Activated T-helper 9 cell treated with anti-CD3 and anti-CD28 coated beads, Interleukin-2, amount 50 U/mL, for 16 hours (primary cell): ENCODE results near the gene CCDC112.
"Not testable (repeated sequence)": the region's sequence is repeated elsewhere in the genome, so short reads cannot be mapped to it uniquely, and the experiment has no call there.

Experiments used
- DNase-seq: peaks from one replicate; pipeline ENCODE4 v3.0.0-alpha.2; 2020; ENCODE audit warnings: low read depth

The CCDC112 gene, protein sequence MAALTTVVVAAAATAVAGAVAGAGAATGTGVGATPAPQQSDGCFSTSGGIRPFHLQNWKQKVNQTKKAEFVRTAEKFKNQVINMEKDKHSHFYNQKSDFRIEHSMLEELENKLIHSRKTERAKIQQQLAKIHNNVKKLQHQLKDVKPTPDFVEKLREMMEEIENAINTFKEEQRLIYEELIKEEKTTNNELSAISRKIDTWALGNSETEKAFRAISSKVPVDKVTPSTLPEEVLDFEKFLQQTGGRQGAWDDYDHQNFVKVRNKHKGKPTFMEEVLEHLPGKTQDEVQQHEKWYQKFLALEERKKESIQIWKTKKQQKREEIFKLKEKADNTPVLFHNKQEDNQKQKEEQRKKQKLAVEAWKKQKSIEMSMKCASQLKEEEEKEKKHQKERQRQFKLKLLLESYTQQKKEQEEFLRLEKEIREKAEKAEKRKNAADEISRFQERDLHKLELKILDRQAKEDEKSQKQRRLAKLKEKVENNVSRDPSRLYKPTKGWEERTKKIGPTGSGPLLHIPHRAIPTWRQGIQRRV

DNA sequence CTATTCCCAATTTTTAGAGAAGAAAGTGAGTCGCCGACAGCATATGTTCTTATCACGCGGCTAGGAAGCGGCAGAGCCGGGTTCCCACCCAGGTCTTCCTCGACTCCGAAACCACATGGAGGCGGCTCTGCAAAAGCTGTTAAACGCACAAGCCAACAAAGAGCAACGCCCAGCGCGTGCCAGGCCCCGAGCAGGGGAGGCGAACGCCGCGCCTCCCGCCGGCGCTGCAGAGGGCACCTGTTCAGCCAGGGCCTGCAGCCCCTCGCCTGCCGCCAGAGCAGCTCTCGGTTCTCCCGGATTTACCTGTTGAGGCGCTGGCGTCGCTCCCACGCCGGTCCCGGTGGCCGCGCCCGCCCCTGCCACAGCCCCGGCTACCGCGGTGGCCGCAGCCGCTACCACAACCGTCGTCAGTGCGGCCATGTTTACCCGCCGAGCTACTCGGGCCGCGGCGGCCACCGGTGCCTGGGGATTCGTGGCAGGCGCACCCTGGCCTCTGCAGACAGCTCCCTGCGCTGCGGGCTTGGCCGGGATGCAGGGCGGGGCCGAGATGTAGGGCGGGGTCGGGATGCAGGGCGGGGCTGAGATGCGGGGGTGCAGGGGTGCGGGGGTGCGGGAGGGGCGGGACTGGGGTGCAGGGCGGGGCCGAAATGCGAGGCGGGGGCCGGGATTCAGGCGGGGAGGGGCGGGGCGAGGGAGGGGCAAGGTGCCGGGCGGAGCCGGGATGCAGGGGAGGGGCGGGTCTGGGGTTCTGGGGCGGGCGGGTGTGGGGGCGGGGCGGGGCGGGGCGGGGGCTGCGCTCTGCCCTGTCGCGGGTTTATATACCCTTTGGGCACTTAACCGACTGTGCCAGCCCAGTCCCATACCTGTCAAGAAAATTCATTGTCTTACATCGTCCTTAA lies at the start of gene CCDC112:
Gene CCDC112, minus strand, starts transcription at position 531 of the 899 bp plus-strand sequence. Its CDS starts 111 bp downstream, at position 420.
- peak; percentile 70 for DNase-seq

DNA sequence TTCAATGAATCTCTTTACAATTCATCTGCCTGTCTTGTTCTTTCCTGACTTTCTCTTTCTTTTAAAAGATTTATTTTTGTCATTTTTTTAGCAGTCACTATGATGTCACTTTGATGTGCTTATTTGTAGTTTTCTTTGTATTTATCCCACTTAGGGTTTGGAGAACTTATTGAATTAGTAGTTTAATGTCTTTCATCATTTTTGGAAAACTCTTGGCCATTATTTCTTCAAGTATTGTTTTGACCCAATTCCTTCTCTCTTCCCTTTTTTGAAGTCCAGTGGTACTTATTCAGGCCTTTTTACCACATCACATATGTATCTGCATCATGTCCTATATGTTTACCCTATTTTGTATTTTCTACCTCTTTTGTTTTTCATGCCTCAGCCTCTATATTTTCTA lies 48.9 kb upstream of the CCDC112 start:
- DNase-seq: no peak

DNA sequence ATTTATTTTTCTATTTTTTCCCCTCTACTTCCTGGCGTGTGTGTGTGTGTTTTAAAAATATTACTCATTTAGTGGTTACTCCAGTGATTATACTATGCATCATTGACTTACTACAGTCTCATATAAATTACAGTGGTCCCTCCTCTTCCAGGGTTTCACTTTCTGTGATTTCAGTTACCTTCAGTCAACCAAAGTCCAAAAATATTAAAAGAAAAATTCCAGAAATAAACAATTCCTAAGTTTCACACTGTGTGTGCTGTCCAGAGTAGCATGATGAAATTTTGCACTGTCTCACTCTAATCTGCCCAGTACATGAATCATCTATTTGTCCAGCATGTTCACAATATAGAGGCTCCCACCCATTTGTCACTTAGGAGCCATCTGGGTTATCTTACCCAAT lies 47.4 kb upstream of the CCDC112 start:
- DNase-seq: no peak

DNA sequence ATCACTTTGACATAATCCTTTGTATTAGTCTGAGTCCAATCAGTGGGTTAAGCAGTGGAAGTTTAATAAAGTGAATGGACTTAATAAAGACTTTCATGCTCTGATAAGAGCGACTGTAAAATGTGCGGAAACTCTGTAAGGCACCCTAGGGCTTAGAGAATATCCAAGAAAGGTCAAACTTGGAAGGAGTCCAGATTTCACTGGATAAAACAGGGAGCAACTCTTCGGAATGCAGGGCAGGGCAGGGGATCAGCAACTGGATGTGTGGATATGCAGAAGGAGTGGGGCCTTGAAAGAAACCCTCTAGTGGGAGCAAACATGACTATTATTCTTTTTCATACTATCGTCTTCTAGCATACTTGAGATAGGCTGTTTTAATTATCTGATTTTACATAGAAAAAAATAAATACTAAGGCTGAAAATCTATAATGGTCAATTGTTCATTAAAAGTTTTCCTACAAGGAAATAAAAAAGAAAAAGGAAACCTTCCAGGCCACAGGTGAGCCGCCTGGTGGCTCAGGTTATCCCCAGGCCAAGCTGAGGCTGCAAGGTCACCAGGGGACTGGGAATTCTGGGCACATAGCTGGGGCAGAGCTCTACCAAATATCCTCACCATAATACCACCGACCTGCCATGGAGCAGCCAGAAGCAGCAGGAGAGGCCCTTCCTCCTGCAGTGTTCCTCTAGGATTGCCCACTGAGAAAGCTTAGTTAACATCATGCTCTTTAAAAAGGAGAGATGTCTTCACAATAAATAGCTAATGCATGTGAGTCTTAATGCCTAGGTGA lies 46.3 kb upstream of the CCDC112 start:
- no peak for DNase-seq

DNA sequence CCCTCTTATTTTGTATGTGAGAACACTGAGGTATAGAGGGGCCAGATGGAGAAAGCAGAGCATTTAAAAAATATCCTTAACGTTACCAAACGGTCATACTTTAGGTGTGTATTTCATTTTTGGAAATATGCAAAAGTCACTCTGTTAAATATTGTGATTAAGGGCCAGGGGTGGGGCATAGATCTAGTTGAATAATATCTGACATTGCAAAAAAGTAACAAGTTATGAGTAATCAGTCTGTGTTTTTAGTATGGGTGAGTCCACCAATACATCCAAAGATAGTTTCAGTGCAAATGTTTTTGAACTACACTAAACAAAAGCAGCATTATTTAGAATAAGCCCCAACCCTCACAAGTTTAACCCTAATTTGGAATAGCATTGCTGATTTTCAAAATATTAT lies 45.3 kb upstream of the CCDC112 start:
- no peak for DNase-seq

DNA sequence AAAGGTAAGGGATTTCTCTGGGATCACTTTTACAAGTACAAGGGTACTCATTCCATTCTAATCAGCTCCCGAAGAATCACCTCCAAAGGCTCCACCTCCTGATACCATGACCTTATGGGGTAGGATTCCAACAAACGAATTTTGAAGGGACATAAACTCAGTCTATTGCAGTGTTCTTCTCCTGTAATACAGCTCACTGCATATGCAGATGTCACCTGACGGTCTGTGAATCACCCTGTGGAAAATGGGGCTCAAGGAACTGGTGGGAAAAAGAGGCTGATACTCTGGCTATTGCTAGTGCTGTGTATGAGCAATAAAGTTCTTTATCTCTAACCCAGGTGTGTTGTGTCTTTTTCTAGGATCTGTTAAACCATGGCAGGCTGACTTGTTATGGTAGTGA lies 42.4 kb upstream of the CCDC112 start:
- DNase-seq: no peak

DNA sequence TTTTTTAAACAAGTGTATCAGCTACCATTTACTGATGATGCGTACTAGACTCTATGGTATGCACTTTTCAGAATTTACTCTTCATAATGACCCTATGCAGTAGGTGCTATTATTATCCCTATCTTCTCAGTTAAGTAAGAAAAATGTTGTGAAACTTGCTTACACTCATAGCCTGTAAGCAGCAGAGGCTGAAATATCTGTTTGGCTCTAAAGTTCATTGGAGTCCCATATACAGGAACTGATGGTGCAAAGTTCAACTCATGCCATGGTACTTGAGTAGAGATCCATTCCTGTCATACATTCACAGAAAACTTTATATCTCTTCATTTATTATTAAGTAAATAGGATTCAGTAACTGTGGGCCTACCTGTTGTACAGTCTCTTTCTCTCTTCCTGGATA lies 41.4 kb upstream of the CCDC112 start:
- no peak for DNase-seq

DNA sequence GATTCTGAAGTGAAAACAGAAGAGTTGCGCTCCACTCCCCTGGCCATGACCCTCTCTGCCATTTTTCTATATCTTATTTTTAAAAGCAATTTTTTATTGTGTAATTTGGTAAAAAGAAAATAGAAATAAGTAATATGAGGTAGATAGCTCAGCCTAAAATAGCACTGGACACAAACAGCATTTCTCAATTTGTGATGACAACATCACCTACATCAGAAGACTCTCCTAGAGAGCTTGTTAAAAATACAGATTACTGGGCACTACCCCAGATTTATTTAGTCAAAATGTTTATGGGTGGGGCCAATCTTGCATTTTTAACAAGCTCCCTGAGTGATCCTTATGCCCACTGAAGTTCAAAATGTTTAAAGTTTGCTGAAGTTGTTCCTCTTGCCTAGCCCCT lies 40.5 kb upstream of the CCDC112 start:
- DNase-seq: no peak

DNA sequence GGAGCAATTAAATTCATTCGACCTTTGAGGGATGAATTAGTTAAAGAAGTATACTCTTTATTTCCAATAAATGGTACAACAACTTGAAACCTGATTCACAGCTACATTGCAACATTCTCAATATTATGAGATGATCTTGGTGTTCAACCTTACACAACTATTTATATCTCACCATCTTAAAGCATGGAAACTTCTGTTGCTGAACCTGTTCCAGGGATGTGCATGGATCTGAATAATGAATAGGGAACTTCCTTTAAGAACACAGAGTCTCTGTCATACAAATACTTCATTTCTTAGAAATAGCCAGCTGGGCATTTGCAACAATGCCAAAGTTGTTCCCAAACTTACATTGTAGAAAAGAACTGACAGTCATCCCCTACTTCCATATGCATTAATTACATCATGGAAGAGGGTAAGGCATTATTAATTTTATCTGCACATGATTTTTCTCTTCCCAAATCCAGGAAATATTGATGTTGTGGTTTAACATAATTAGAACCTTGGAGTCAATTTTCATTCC lies 39.8 kb upstream of the CCDC112 start:
- no peak for DNase-seq

DNA sequence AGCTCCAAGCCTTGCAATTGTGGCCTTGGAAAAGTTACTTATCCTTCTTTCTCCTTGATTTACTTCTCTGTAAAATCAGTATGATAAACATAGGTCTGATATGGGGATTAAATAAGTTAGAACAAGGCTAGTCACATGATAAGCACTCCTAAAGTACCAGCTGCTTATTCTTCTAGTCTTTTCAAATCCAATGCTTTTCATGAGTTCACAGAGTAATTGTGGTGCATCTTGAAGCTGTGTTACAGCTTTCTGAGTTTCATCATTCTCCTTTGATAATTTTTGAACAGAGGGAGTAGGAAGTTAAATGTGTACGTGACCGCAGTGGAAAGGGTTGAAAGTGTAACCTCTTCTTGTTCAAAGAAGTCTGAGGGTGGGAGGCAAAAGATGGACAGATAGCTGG lies 38.8 kb upstream of the CCDC112 start:
- DNase-seq: no peak

DNA sequence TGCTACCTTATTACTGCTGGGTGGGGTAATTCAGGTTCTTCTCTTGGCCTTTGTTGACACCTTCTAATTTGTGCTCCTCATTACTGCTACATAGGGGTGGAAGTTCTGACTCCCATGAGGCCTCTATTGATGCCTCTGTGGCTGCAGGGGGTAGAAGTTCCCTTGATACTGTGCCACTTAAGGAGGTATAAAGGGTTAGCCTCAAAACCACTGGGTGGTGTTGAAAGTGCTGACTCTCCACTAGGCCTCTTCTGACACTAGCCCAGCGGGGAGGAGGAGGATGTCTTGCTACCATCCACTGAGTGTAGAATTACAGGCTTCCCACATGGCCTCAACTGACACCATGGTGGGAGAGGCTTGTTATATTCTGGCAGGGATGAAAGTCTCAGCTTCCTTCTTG lies 36.7 kb upstream of the CCDC112 start:
- DNase-seq: no peak

DNA sequence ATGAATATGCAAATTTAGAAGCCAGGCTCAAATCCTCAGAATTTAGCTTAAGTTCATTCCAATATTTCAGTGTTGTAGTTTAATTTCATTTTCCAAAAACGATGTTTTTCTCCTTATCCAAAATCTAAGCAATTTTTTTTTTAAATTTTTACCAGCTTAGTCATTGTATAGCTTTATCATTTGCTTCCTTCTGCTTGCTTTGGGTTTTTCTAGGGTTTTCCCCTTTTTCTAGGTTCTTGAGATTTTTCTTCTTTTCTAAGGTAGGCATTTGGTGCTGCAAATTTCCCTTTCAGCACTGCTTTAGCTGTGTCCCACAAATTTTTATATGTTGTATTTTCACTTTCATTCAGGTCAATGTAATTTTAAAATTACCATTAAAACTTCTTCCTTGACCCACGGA lies 34.4 kb upstream of the CCDC112 start:
- DNase-seq: no peak

DNA sequence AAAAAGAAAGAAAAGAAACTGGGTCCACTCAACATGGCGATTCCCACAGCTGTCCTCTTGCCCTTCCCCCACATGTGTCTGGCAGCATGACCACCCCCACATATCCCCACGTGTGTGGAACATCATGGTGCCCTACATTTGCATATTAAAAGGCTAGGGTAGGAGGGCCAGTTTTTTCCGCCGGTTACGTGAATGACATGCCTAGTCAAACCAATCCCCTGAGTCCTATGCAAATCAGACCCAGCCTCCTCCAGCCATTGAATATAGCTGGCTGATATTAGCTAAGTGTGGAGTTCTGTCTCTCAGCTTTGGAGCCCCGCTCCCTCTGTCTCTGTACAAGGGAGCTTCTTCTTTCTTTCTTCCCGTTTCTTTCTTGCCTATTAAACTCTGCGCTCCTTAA lies 33.0 kb upstream of the CCDC112 start:
- DNase-seq: no peak

DNA sequence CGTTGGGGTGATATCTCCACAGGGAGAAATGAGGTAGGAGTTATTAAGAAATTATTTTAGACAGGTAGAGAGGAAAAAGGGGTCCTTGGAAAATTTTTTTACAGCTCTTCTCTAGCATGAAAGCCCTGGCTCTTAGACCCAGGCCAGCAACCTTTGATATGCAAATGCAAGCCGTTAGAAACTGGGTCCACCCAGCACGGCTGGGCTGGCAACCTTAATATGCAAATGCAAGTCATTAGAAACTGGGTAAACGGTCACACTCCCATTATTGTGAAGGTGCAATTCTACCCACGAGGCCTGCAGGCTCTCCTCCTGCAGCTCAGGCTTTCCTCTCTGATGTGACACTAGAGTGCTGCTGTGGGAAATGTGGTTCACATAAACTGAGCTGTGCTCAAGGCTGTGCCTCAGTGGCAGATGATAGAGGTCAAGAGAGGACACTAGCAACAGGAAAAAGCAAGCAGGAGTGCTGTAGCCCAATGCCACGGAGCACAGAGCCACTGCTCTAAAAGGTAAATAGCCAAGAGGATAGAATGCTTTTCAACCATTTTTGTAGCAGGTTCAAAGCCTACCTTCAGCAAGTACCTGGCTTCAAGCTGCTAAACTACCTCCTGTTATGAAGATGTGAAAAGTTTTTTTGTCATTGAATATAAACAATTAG lies 32.3 kb upstream of the CCDC112 start:
- DNase-seq: not testable (repeated sequence)

DNA sequence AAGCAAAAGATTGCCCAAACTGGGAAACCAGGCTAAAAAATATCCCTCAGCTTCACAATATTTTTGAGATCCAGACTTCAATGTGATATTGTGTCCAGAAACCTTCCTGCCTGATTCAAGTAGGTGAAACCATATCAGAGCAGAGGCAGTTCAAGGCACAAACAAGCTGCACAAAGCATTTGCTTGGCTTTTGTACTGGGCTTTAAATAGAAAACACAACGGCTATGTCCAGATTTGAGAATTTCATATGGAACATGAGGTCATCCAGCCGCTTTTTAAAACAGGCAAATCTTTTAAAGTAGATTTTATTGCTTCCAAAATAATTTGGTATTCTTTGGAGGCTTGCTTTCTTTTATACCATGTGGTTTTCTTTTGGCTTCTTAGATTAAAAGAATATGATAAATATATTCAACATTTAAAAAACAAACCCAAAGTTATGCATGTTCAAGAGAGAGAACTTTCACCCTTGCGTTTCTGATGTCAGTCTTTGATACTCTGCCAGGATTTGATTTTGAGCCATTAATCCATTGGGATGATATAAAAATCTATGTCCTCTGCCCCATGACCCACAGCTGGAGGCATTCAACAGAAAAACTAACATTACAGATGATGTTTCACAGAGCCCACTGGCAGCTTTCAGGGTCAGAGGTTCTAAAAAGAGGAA lies 29.0 kb upstream of the CCDC112 start:
- no peak for DNase-seq

DNA sequence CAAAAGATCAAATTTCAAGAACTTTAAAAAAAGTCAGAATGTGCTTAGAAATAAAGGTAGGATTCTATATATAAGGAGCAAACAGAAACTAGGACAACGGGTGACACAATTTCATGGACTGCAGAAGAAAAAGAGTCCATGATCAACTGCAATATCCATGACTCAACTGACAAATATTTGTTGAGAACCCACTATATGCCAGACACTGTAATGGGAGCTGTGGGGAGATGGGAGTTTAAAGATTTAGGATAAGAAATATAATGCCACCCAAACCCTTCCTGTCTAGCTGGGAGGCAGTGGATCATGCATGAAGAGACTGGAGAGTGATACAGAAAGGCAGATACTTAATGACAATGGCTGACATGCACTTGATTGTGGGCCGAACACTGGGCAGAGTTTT lies 27.6 kb upstream of the CCDC112 start:
- no peak for DNase-seq

DNA sequence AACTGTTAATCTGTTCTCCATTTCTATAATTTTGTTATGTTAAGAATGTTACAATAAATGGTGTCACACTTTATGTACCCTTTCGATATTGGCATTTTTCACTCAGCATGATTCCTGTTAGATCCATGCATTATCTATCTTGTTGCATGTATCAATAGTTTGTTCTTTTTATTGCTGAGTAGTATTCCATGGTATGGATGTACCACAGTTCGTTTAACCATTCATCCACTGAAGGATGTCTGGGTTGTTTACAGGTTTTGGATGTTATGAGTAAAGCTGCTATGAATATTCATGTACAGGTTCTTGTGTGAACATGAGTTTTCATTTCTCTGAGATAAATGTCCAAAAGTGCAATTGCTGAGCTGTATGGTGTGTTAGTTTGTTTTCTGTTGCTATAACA lies 26.3 kb upstream of the CCDC112 start:
- DNase-seq: no peak

DNA sequence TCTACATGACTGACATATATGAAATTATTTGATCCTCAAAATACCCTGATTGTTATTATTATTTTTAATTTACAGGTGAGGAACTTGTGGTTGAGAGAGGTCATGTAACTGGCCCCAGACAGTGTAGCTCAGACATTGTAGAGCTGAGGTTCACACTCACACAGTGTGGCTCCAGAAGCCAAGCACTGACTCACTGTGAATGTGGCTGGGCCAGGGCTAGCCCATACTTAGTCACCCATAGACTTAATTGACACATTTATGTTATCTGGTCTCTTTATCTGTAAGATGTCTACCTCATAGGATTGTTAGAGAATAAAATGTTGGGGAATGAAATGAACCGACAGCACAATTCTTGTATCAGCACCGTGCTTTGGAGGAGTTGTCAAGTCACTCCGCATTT lies 24.9 kb upstream of the CCDC112 start:
- DNase-seq: no peak

DNA sequence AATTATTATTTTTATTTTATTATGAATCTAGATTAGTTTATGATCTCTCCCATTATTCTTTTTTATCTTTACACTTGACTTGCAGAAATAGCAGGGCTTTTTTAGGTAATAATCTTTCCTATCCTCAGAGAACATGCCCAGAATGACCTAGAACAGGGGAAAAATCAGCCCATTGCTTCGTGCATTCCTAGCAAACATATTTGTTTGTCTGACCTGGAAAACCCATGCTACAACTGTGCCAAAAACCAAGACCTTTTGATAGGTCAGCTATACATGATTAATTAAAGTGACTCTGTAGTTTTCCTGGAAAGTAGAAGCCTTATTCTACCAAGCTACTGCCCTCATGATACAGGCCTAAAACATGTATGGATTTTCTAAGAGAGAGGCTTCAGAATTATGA lies 24.1 kb upstream of the CCDC112 start:
- no peak for DNase-seq

DNA sequence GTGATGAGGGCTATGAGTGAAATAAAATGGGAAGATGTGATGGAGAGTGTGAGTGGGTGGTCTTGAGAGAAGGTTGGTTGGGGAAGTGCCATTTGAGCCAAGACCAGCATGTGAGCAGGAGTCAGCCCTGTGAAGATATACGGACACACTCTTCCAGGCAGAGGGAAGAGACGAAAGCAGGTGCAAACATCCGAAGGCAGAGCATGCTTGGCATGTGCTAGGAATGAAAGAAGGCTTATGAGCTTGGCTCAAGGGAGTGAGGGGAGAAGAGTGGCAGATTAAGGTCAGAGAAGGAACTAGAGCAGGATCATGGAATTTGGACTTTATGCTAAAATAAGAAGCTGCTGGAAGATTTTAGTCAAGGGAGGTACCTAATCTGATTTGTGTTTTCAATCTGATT lies 23.6 kb upstream of the CCDC112 start:
- DNase-seq: no peak

DNA sequence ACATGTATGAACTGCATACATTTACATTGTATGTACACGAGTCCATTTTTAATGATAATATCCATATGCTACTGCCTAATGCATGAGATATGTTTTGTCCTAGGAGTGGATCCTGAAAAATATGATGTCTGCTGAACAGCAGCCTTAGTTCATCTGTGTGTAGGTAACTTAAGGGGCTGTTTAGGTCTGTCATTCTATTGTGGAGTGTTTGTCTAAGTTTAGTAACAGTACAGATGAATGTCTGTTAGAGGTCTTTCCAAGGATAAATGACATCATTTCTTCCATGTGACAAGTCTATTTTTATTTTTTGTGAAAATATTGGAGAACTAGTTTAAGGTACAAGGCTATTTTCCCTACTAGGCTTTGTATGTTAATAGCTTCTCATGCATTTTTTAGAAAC lies 22.6 kb upstream of the CCDC112 start:
- no peak for DNase-seq
